GM19193 (cell line): ENCODE measurements around the gene DIS3L2.

Experiments used
- POLR2A ChIP-seq: IDR thresholded peaks from 4 replicates; pipeline ENCODE4 v1.6.1; 2011; ENCODE audit not compliant: insufficient read depth, insufficient read length; ENCODE audit errors: extremely low read depth

Gene DIS3L2

GRCh38 chr2:232332940-232333259 is 371.4 kb downstream of the DIS3L2 start:
- TF ChIP-seq POLR2A = no peak

DNA sequence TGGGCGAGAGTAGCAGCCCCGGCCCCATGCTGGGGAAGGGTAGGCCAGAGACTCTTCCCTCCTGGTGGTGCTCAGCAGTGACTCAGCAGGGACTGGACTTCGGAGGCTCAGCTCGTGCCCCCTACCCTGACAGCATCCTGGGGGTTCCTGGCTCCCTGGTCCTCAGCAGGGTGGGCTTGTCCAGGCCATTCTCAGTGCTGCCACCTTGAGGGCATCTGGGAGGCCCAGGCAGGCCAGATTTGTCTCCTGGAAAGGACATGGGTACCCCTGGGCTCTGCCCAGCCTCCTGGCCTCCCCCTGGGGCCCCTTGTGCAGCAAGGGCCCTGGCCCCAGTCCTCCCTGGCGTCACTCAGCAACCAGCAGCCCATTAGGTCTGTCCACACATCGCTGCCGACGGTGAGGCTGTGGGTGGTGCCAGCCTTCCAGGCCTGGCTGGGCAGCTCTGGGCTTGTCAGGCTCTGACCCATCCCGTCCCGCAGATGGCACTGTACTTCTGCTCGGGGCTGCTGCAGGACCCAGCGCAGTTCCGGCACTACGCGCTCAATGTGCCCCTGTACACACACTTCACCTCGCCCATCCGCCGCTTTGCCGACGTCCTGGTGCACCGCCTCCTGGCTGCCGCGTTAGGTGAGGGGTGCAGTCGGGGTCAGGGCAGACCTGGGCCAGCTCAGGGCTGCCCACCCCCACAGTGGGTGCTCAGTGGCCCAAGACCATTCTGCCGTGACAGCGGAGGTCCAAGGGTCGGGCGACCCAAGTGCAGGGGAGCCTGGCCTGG is 372.0 kb downstream of the DIS3L2 start:
- TF ChIP-seq POLR2A = no peak

- no peak for TF ChIP-seq POLR2A
Observed at GRCh38 chr2:232335859-232336215, 374.3 kb downstream of the DIS3L2 start.

- TF ChIP-seq POLR2A = no peak
Observed at GRCh38 chr2:232336241-232336736, 374.8 kb downstream of the DIS3L2 start.

GRCh38 chr2:232336981-232337720 is 375.6 kb downstream of the DIS3L2 start:
- TF ChIP-seq POLR2A = no peak

- TF ChIP-seq POLR2A = no peak
Observed at GRCh38 chr2:232338759-232339106, 377.2 kb downstream of the DIS3L2 start.

DNA sequence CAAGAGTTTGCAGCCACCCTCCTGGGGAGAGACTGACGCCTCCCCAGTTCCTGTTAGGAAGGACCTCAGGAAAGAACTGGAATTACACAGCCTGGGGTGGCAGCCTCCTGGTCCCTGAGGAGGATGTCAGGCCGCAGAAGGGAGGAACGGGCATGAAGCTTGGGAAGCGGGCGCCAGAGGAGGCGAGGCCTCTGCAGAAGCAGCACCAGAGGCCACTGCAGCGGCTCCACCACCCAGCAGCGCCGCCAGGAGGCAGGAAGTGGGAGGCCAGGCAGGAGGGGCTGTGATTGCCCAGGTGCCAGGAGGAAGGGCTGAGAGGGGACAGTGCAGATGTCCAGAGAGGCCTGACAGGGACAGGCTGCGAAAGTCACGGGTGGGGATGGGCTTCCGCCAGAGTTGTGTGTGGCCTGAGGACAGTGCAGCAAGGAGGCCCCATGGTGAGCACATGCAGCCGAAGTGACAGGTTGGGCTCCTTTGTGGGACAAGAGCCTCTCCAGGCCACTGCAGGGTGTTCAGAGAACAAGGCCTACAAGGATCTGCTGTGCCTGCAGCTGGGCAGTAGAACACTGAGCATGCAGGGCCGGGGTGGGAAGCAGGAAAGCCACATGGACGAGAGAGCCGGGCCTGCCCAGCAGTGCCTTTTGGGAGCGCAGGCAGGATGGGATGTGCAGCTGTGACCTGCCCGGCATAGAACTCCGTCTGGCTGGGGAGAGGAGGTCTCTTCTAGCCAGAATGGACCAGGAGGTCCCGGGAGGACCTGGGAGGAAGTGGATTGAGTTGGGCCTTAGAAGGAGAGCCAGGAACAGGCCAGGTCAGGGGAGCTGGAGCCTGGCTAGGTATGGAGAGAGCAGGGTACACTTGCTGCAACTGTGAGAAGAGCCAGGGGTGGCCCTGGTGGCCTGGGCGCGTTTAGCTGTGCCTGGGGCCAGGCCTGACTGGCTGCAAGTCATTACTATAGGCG is 377.9 kb downstream of the DIS3L2 start:
- TF ChIP-seq POLR2A = no peak

- TF ChIP-seq POLR2A = no peak
Observed at GRCh38 chr2:232340171-232340935, 378.8 kb downstream of the DIS3L2 start.

- no peak for TF ChIP-seq POLR2A
Observed at GRCh38 chr2:232341061-232341738, 379.7 kb downstream of the DIS3L2 start.

DNA sequence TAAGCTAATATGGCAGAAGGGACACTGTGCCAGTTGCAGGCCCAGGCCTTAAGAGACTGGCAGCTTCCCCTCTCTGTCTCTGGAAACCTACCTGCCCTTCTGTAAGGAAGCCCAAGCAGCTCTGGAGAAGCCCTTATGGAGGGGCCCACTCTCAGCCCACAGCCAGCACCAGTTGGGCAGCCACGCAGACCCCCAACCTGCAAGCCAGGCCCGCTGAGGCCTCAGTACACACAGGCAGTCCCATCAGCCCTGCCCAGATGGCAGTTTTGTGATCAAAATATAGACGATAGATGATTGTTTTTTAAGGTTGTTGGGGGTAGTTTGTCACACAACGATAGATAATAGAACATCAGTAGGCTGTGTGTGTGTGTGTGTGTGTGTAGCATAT is 380.2 kb downstream of the DIS3L2 start:
- TF ChIP-seq POLR2A = no peak

DNA sequence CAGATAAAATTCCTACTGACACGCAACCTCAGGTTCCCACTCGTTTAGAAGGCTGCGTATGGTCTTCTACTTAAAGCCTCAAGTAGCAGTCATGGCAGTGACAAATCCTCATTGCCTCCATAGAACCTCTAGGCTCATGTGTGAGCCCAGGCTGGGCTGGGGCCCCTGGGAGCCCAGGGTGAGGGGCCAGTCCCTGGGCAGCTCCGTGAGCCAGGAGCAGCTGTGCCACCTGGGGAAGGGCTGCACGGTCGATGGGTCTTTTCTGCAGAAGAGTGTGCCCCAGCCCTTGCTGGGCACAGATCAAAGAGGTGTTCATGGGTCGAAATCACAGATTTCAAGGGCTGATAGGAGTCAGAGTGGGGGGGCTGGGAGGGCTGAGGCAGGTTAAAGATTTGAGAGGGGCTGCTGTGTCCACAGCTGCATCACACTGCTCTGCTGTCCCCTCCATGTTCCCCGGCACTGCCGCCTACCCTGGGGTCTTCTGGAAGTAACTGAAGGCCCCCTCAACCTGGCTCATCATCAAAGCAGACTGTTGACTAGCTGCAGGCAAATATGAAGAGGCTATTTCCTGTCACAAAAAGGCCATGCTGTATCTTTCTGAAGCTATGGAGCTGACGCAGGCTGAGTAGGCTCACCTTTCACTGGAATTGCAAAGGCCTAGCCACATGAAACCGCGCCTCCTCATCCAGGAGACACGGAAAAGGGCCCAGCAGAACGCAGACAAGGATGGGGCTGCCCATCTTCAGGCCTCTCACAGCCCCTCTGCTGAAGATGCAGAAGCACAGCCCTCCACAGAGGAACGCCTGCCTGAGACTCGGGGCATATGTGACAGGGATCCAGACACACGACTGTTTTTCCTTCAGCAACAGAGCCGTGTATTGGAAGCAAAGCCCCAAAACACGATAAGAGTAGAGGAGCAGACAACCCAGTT is 381.4 kb downstream of the DIS3L2 start:
- TF ChIP-seq POLR2A = no peak

- no peak for TF ChIP-seq POLR2A
Observed at GRCh38 chr2:232343821-232344220, 382.3 kb downstream of the DIS3L2 start.

- TF ChIP-seq POLR2A = no peak
Observed at GRCh38 chr2:232345251-232345650, 383.7 kb downstream of the DIS3L2 start.
